Retina (tissue), 1 donor: Measurements from ENCODE around the gene TMEM187.
A peak's percentile ranks its signal among the peaks of the same experiment; 100 is the strongest.

Experiments
- DNase-seq: peaks from one replicate; pipeline ENCODE4 v3.0.0-alpha.2; 2016

The TMEM187 gene, protein sequence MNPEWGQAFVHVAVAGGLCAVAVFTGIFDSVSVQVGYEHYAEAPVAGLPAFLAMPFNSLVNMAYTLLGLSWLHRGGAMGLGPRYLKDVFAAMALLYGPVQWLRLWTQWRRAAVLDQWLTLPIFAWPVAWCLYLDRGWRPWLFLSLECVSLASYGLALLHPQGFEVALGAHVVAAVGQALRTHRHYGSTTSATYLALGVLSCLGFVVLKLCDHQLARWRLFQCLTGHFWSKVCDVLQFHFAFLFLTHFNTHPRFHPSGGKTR

DNA sequence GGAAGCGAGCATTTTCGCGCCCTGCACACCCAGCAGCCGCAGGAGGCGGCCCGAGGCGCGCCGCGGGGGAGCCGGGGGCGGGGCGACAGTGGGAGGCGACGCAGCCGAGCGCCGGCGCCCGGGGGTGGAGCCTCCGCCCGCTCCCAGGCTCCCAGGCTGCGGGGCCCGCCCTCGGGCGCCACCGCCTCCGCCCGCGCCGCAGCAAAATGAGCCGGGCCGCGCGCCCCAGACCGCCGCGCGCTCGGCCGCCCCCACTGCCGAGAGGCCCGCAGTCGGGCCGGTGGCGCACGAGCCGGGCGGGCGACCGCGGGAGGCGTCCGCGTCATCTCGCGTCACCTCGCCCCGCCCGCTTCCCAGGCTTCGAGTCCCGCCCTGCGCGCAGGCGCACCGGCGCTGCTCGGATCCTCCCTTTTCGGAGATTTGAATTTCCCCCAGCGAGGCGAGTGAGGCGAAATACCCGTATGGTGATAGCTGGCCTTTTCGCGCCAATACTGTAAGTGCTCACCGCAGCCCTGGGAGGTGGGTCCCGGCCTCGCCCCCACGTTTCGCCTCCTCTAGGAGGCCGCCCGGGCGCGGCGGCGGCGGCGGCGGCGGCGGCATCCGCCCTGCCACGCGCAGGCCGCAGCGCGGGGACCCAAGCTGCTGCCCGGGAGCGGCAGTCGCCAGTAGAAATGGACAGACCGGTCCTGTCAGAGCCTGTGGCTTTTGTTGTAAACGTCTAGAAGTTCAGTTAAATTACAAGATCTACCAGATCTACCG lies at the start of gene TMEM187:
TMEM187 (plus strand) TSS at position 387 of the 759 bp plus-strand sequence. CDS start 9,309 bp downstream, outside the sequence.
- DNase-seq = peak; percentile 87

DNA sequence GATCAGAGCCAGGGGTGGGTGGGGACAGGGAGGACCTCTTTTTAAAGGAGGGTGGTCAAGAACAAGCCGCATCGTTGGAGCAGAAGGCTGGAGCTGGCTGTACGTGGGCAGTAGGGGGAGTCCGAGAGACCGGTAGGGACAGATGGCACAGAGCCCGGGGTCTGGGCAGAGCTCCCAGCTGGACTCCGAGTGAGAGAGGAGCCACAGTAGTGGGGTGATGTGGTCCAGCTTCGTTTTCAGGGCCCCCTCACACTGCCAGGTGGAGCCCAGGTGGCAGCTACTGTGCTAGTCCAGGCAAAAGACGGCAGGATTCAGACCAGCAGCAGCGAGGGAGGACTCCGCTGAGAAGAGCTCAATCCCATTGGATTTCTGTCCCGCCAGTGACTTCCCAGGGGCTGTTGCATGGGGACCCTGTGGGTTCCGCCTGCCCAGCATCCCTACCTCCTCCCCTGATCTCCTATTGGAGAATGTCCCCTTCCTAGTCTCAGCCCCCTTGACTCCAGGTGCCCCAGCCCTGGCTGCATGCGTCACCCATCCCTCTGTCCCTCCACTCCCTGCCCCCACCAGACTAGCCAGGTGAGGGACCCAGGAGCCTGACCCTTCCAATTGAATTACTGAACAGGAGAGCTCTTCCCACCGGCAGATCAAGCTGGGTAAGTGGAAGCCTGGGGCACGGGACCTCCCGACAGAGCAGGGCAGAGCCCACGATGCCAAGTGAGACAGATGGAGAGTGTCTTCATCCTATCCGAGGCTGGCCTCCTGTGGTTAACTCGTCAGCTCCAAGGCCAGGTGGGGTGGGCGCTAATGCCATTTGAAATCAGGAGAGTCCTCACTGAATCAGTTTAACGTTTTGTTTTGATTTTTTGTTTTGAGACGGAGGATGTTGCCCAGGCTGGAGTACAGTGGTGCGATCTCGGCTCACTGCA lies 49.4 kb upstream of the TMEM187 start:
- DNase-seq = peak; percentile 47

DNA sequence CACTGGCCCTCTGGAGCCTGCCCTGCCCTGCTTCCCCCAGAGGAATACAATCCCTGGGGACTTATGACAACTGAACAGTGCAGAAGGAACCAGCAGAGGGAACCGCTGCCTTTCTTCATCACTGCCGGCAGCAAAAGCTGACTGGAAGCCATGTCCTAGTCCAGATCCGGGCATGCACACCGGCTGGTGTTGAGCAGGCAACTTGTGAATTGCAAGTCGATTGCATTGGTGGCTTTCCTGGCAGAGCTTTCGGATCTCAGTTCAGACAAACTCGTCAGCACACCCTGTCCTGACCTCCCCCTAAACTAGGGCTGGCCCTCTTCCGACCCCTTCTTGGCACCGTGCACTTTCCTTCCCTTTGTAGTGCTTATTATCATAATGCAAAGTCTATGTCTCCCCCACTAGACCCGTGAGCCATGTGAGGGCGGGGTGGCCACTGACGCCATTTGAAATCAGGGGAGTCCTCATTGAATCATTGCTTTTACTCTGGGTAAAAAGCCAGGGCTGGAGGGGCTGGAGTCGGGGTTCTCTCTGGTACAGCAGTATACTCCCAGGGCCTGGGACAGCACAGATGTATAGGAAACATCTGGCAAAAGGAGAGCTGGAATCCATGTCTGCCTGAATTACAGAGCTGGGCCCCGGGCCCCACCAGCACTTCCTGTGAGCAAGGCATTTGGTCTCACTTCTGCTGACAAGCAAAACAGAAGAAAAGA lies 48.2 kb upstream of the TMEM187 start:
- no peak for DNase-seq

DNA sequence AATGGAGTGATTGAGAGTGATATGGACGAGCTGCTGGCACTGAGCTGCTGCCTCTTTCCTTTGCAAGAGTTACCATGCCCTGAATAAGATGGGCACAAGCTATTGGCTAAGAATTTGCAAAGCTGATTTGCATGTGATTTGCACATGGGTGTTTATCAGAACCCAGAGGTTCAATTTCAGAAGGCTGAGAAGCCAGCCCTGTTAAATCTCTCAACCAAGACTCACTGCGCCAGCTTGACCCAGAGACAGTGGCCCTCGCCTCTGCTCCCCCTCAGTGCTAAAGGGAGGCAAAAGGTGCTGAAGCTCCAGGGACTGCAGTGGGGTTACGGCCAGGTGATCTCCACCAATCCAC lies 47.2 kb upstream of the TMEM187 start:
- DNase-seq = no peak

DNA sequence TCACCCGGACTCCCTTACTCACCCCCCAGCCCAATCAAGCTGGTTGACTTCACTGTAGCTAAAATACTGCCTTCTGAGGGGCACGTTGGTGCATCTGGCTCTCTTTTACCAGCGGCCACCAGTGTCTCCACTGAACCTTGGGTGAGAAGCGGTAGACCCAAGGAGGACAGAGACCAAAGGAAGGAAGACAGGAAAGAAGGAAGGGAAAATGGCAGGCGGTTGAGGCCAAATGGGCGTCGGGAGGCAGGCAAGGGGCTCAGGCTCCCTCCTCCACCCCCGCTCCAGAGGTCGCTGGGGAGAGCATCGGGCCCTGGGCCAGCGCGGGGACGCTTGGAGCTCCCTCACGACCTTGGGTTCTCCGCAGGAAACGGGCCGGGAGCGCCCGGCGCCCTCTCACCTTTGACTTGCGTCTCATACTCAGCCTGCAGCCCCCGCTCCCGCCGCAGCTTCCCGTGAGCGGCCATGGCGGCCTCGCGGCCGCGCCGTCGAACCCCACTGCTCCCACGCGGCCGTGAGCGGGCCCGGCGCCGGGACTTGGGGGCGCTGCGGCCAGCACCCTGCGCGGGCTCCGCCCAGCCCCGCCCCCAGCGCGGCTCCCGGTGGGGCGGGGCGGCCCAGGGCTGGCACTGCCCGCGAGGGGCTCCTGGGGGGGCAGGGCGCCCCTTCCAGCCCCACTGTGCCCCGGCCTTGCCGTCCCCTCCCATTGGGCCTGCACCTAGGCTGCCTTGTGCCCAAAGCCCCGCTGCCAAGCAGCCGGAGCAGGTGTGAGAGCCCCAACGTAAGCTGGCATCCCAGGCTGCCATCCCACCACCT lies 46.6 kb upstream of the TMEM187 start, which contains the start of gene ARHGAP4:
ARHGAP4 (minus strand) TSS at position 526 of the 813 bp plus-strand sequence; CDS start at position 464, 62 bp downstream.
- no peak for DNase-seq

DNA sequence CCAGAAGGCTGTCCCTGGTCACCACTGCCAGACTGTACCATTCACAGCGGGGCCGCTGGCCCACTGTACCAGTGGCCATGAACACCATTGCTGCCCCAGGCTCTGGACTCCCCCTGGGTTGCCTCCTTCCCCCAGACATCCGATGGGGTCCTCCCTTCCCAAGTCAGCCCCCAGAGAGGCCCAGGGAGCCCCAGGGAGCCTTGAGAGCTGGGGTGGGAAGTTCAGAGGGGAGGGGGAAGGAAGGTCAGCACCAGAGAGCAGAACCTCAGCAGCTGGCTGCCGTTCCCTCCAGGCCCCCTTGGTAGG lies 46.0 kb upstream of the TMEM187 start:
- no peak for DNase-seq

DNA sequence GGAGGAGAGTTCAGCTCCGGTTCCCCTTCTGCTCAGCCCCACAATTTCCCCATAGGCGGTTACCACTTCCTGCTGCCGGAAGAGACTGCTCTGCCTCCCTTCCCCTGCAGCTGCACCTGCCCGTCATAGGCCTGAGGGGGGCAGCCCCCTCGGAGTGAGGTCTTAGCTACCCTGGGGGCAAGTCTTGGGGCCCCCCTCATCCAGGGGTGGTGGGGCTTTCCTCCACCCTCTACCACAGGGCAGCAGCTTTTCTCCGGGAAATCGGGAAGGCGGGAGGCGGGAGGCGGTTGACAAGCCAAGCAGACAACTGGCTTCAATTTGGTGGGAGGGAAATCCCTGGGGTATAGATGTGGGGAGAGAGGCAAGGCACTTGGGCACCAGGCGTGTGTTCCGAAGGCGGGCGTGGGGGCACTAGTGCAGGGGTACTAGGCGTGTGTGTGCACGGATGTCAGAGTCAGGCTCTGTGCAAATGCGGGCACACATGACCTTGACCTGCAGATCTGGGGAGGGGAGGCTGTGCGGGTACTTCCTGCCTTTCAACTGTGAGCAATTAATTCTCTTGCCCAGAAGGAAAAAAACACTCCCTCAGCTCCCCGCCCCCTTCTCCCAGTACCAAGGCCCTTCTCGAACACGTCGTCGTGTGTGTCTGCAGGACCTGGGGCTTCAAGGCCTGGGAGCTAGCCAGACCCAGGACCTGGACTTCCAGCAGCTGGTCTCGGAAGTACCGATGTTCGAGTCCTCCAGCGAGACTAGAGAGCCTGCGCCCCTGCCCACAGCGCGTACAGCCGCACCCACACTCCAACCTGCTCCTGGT lies 45.5 kb upstream of the TMEM187 start:
- DNase-seq = peak; percentile 64

DNA sequence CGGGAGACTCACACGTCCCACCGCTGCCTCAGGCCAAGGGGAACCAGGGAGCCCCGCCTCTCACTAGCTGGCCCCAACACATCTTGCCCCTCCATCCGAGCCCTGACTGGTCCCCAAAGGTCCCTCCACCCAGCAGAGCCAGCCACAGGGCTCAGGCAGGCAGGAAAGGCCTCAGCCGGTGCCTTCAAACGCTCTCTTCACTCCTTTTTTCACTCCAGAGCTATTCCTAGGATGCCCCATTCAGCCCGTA lies 45.0 kb upstream of the TMEM187 start:
- DNase-seq = peak; percentile 62

DNA sequence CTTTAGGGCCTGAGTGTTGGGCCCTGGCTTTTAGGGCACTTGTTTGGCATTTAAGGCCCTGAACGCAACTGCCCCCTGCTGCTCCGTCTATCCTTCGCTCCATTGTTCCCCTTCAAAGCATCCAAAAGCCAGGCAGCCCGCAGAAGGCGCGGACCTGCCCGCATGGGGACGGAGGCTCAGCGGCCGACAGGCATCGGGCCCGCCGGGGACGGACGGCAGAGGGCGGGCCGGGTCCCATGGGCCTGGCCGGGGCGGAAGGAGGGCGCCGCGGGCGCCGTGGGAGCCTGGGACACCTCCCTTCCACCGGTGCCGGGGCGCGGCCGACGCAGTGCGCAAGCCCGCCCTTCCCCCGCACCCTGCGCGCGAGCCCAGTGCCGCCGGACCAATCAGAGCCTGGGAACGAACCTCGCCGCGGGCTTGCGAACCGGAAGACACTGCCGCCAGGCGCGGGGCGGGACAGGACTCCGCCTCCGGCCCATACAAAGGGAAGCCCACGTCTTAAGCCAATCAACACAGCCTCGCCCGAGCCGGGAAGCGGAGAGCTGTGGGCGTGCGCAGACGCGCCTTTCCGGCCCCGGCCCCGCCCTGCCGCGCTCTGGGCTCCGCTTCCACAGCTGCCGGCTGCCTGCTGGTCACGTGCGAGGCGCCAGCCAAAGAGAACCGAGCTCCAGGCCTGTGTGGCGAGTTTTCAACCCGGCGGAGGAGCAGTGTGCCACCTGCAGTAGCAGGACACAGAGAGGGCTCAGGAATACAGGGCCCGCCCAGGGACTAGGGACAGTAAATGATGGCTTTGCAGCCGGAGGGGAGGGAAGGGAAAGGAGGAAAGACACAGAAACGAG lies 44.4 kb upstream of the TMEM187 start:
- peak; percentile 94 for DNase-seq

DNA sequence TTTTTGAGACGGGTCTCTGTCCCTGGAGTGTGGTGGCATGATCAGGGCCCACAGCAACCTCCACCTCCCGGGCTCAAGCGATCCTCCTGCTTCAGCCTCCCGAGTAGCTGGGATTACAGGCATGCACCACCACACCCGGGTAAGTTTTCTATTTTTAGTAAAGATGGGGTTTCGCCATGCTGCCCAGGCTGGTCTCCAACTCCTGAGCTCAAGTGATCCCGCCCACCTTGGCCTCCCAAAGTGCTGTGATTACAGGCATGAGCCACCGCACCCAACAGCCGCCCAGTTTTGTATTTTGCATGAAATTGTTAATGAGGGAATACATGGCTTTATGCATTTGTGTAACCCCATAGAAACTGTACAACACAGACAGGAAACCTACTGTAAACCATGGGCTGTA lies 43.7 kb upstream of the TMEM187 start:
- DNase-seq = no peak

DNA sequence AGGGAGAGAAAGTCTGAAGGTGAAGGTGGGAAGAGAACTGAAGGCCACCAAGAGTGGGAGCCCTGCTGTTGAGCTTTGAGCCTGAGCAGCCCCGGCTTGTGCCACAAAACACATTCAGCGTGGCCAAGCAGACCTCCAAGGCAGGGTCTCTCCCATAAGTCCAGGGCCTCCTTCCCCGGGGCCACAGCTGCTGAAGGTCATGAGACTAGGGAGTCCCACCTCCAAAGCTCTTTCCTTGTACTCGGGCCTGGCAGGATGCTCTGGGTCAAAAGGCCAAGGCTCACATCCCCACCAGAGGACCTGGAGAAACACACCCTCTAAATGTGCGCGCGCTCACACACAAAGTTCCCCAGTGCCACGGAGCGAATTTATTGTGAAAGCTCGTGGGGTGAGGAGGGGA lies 43.0 kb upstream of the TMEM187 start:
- DNase-seq = no peak

DNA sequence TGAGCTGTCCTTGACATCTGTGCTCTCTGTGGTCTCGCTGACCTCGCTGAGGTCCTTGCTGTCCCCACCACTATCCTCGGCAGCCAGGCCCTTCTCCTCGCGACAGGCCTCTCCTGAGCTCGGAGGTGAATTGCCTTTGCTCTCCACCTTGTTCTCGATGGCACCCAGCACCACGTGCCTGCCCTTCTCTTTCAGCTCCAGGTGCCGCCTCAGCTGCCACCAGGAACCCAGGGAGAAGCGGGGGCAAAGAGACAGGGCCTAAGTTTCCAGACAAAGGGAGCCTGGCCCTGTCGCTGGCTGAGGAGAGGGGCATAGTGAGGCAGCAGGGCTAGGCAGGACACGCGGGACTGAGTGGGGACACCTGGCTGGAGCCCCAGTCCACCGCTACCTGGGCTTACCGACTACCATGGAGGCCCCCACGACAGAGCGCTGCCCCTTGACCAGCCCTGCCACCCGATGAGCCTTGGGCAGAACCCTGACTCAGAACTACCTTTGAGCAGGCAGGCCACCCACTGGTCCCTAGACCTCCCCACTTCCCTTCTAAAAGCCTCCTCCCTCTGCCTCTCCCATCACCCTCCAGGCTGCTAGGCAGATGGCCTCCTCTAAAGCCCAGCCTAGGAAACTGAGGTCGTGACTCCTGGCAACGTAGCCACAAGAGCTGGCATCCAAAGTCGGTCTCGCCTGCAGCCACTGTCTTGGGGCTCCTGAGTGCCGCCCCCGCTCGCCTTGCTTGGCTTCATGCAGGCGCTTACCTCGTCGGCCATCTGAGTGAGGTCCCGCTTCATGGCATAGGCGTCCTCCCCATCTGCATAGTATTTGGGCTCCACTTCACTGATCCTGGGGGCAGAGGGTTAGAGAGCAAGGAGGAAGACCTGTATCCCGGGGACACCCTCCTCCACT lies 42.3 kb upstream of the TMEM187 start:
- DNase-seq = no peak

DNA sequence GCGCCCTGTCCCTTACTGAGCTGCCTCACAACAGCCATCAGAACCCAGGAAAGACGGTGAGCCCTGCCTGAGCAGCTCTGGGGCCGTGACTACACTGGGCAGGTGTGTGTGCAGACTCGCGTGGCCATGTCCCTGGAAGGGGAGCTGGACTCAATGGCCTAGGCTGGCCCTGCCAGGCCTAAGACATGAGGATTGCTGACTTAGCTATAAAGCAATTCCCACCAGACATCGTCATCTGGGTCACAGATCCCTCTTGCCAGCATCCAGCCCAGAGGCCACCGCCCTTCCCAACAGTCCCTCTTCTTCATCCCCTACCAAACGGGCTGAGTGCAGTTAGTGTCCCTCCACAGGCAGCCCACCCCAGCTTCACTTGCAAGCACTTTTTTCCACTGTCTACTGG lies 41.4 kb upstream of the TMEM187 start:
- no peak for DNase-seq

DNA sequence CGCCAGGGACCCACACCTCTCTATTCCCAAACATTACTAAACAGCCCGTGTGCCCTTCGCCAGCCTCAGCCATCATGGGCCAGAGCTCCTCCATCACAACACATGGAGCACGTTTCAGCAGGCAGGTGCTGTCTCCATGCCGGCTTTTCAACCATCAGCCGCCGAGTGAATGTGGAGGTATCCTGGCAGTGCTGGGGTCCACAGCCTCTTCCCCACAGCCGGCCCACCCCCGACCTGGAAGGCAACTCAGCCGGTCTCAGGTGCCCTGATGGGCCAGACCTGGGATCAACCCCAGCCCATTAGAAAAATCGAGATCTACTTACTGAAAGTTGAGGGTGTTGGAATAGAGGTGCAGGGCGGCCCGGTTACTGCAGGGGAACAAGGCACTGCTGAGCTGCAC lies 40.8 kb upstream of the TMEM187 start:
- no peak for DNase-seq

DNA sequence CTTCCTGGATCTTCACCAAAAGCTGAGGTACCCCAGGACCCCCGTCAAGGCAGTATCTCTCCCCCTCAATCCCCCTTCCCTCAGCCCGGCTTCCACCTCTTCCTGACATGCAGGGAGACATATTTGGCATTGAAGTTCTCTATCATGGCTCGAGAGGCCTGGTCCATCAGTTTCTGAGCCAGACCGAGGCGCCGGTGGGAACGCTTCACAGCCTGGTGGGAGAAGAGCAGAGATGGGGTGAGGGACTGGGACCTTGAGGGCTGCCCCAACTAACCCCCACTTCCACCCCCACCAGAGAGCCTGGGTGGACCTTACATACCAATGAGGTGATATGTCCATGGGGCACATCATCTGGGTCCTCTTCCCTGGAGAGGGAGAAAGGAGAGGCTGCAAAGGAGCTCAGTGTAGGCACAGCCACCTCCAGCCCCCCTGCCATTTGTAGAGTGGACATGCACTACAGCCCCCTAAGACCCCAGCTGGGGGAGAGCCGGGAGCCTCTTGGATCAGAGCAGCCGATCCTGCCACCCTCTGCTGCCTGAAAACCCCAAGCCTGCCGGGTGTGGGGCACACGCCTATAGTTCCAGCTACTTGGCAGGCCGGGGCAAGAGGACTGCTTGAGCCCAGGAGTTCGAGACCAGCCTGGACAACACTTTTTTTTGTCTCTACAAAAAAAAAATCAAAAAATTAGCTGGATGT lies 40.2 kb upstream of the TMEM187 start:
- DNase-seq = no peak

DNA sequence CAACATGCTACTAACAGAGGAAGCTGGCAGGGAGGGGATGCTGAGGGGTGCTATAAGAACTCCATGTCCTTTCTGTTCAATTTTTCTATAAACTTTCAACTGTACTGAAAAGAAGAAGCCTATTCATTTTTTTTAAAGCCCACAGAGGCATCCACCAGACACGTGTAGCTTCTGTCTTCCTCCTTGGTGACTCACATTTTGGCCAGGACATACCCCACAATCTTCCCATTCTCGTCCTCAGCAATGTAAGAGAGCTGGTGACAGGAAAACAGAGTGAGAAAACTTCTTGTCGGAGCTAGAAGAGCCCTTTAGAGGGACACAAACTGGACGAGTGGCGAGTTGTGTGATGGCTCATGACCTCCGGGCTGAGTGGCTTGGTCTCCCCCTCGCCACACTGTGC lies 38.8 kb upstream of the TMEM187 start:
- DNase-seq = no peak

DNA sequence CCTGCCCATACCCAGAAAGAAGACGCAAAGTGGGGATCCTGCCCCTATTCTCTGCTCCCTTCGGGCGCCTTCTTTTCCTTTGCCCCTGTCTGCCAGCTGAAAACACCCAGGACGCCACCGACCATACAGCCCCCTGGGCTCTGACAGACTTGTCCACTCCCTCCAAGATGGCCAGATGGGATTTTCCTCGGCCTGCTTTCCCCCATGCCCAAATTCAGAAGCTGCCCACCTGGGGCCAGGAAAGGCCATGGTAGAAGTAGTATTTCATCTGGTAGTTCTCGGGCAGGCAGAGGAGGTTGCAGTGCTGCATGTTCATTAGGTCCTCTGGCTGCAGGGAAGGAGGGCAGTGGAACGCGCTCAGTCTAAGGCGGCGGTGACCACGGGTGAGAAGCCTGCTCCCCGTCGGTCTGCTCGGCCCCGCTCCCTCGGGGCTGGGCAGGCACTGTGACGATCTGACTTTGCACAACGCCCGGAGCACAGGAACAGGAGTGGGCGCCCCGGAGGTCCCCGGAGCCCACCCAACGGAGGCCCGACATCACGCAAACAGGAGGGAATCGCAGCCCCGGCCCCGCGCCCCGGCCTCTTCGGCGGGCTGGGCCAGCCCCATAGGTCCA lies 38.3 kb upstream of the TMEM187 start:
- no peak for DNase-seq

DNA sequence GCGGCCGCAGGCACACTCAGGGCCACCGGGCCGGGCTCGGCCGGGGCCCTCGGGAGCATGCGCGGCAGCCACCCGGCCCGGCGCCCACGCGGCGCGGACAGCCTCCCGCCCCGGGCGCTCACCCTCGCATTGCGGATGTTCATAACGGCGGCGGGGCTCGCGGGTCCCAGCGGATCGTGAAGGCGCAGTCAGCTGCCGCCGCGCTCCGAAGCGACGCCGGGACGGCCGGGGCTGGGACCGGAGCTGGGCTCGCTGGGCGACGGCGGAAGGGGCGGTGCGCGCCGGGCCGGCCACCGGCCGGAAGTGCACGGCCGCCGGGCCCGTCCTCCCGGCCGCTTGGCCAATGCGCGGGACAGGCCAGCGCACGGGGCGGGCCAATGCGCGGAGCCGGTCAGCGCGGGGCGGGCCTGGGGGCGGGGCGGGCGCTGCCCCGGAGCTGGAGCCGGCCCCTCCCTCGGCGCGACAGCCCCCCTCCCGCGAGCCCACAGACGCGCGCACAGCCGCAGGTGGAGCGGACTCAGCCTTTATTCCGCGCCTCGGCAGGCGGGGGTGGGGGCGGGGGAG lies 37.7 kb upstream of the TMEM187 start, which contains the start of gene NAA10:
NAA10 (minus strand) TSS at position 276 of the 564 bp plus-strand sequence; CDS start at position 143, 133 bp downstream.
- DNase-seq = peak; percentile 50
